ENCODE data around the gene UTP18. TPM values are rescaled to one million over a fixed set of nuclear protein-coding genes. Genes with fewer than 3 reads are reported as not detected.
"Not testable (repeated sequence)": the region's sequence is repeated elsewhere in the genome, so short reads cannot be mapped to it uniquely, and the experiment has no call there.

Gene UTP18
- total RNA-seq, 4 donors from 2014 or later: 12.8 to 44.9 (median 25.7) TPM

- Histone ChIP-seq H3K36me3 (no peaks in the 10 kb centered on the region), H3K27me3 (no peaks in the 10 kb centered on the region), H3K27ac (no peak overlapping the region), H3K9me3 (no peaks in the 10 kb centered on the region), H3K4me3 (no peak overlapping the region), H3K4me1 (peaks cover 0 to 4% of the 10 kb centered on the region in 2 donors)
- DNase-seq: no peak
- intact Hi-C loops (cut with DNase I; ENCODE audit: low total_unique reads): no loop called here
- TF ChIP-seq POLR2A (IDR thresholded peaks at IDR 0.05) (no peak), CTCF (IDR thresholded peaks at IDR 0.05) (no peak)
Measured at GRCh38 chr17:51263006-51263405, 2.7 kb downstream of the UTP18 start.

GRCh38 chr17:51264466-51264865 lies 4.1 kb downstream of the UTP18 start:
- DNase-seq; intact Hi-C loops (cut with DNase I; ENCODE audit: low total_unique reads); H3K4me1 ChIP-seq; H3K9me3 ChIP-seq; H3K36me3 ChIP-seq; H3K27ac ChIP-seq; H3K27me3 ChIP-seq; H3K4me3 ChIP-seq: not testable (repeated sequence)

- Histone ChIP-seq H3K4me1 (no peaks in the 10 kb centered on the region), H3K36me3 (no peaks in the 10 kb centered on the region), H3K27me3 (no peaks in the 10 kb centered on the region), H3K9me3 (no peaks in the 10 kb centered on the region), H3K27ac (no peak overlapping the region), H3K4me3 (no peak overlapping the region)
- intact Hi-C loops (cut with DNase I; ENCODE audit: low total_unique reads): no loop called here
- DNase-seq: no peak
- no peak for TF ChIP-seq POLR2A (IDR thresholded peaks at IDR 0.05)
- no peak for TF ChIP-seq CTCF (IDR thresholded peaks at IDR 0.05)
Measured at GRCh38 chr17:51269991-51270390, 9.6 kb downstream of the UTP18 start.

GRCh38 chr17:51270636-51271035 lies 10.3 kb downstream of the UTP18 start:
- no peak for TF ChIP-seq CTCF (IDR thresholded peaks at IDR 0.05)
- TF ChIP-seq POLR2A (IDR thresholded peaks at IDR 0.05): no peak
- Histone ChIP-seq H3K36me3 (no peaks in the 10 kb centered on the region), H3K4me3 (no peak overlapping the region), H3K9me3 (no peaks in the 10 kb centered on the region), H3K4me1 (no peaks in the 10 kb centered on the region), H3K27ac (no peak overlapping the region), H3K27me3 (no peaks in the 10 kb centered on the region)
- no peak for DNase-seq
- intact Hi-C loops (cut with DNase I; ENCODE audit: low total_unique reads): no loop called here

GRCh38 chr17:51272812-51273211 lies 12.5 kb downstream of the UTP18 start:
- Histone ChIP-seq H3K36me3 (no peaks in the 10 kb centered on the region), H3K9me3 (no peaks in the 10 kb centered on the region), H3K4me3 (no peak overlapping the region), H3K27me3 (no peaks in the 10 kb centered on the region), H3K4me1 (no peaks in the 10 kb centered on the region), H3K27ac (no peak overlapping the region)
- intact Hi-C loops (cut with DNase I; ENCODE audit: low total_unique reads): no loop called here
- no peak for DNase-seq
- no peak for TF ChIP-seq POLR2A (IDR thresholded peaks at IDR 0.05)
- TF ChIP-seq CTCF (IDR thresholded peaks at IDR 0.05): no peak

- Histone ChIP-seq H3K4me3 (no peak overlapping the region), H3K4me1 (no peaks in the 10 kb centered on the region), H3K27me3 (no peaks in the 10 kb centered on the region), H3K36me3 (no peaks in the 10 kb centered on the region), H3K27ac (no peak overlapping the region), H3K9me3 (no peaks in the 10 kb centered on the region)
- no peak for DNase-seq
- intact Hi-C loops (cut with DNase I; ENCODE audit: low total_unique reads): no loop called here
- no peak for TF ChIP-seq CTCF (IDR thresholded peaks at IDR 0.05)
- TF ChIP-seq POLR2A (IDR thresholded peaks at IDR 0.05): no peak
Measured at GRCh38 chr17:51275381-51275780, 15.0 kb downstream of the UTP18 start.

All from uterus (tissue), 4 donors.